Measurements from ENCODE around the gene PCSK1. TPM values are rescaled to one million over a fixed set of nuclear protein-coding genes. Genes with fewer than 3 reads are reported as not detected.
"Not testable (repeated sequence)": the region's sequence is repeated elsewhere in the genome, so short reads cannot be mapped to it uniquely, and the experiment has no call there.

PCSK1 gene
- total RNA-seq, 1 donor from 2014 or later, result 13.6 TPM

- Mint-ChIP-seq H3K4me1 (ENCODE audit: unreplicated experiment) (no peaks in the 10 kb centered on the region), H3K27me3 (peaks cover 9% of the 10 kb centered on the region), H3K27ac (no peak overlapping the region), H3K9me3 (no peaks in the 10 kb centered on the region), H3K36me3 (no peaks in the 10 kb centered on the region), H3K4me3 (no peak overlapping the region)
- no peak for DNase-seq (ENCODE audit: extremely low spot score, unreplicated experiment)
- TF ChIP-seq CTCF (conservative IDR thresholded peaks at IDR 0.05), result no peak
Measured at GRCh38 chr5:96373381-96373733, 59.7 kb downstream of the PCSK1 start.

- Mint-ChIP-seq H3K36me3 (no peaks in the 10 kb centered on the region), H3K27ac (no peak overlapping the region), H3K27me3 (peaks cover 9% of the 10 kb centered on the region), H3K4me3 (no peak overlapping the region), H3K4me1 (ENCODE audit: unreplicated experiment) (no peaks in the 10 kb centered on the region), H3K9me3 (no peaks in the 10 kb centered on the region)
- no peak for TF ChIP-seq CTCF (conservative IDR thresholded peaks at IDR 0.05)
- no peak for DNase-seq (ENCODE audit: extremely low spot score, unreplicated experiment)
Measured at GRCh38 chr5:96372726-96373380, 60.2 kb downstream of the PCSK1 start.

GRCh38 chr5:96370976-96371375 is 62.1 kb downstream of the PCSK1 start:
- Mint-ChIP-seq H3K36me3 (no peaks in the 10 kb centered on the region), H3K27me3 (peaks cover 13% of the 10 kb centered on the region), H3K4me1 (ENCODE audit: unreplicated experiment) (no peaks in the 10 kb centered on the region), H3K9me3 (no peaks in the 10 kb centered on the region), H3K27ac (no peak overlapping the region), H3K4me3 (no peak overlapping the region)
- no peak for DNase-seq (ENCODE audit: extremely low spot score, unreplicated experiment)
- no peak for TF ChIP-seq CTCF (conservative IDR thresholded peaks at IDR 0.05)

- H3K27ac Mint-ChIP-seq; H3K9me3 Mint-ChIP-seq; H3K4me3 Mint-ChIP-seq; DNase-seq (ENCODE audit: extremely low spot score, unreplicated experiment); H3K4me1 Mint-ChIP-seq (ENCODE audit: unreplicated experiment); H3K36me3 Mint-ChIP-seq: not testable (repeated sequence)
- H3K27me3 Mint-ChIP-seq, result peaks cover 16% of the 10 kb centered on the region
Measured at GRCh38 chr5:96367337-96367736, 65.7 kb downstream of the PCSK1 start.

GRCh38 chr5:96354237-96354636 is 78.8 kb downstream of the PCSK1 start:
- H3K27ac Mint-ChIP-seq, result no peak overlapping the region
- H3K36me3 Mint-ChIP-seq, result no peaks in the 10 kb centered on the region
- no peak for TF ChIP-seq CTCF (conservative IDR thresholded peaks at IDR 0.05)
- H3K27me3 Mint-ChIP-seq, result peaks cover 14% of the 10 kb centered on the region
- no peaks in the 10 kb centered on the region for H3K4me1 Mint-ChIP-seq (ENCODE audit: unreplicated experiment)
- H3K9me3 Mint-ChIP-seq, result no peaks in the 10 kb centered on the region
- DNase-seq (ENCODE audit: extremely low spot score, unreplicated experiment), result no peak
- no peak overlapping the region for H3K4me3 Mint-ChIP-seq

- Mint-ChIP-seq H3K4me1 (ENCODE audit: unreplicated experiment) (no peaks in the 10 kb centered on the region), H3K27me3 (peaks cover 12% of the 10 kb centered on the region), H3K4me3 (no peak overlapping the region), H3K36me3 (no peaks in the 10 kb centered on the region), H3K27ac (no peak overlapping the region), H3K9me3 (no peaks in the 10 kb centered on the region)
- no peak for TF ChIP-seq CTCF (conservative IDR thresholded peaks at IDR 0.05)
- no peak for DNase-seq (ENCODE audit: extremely low spot score, unreplicated experiment)
Measured at GRCh38 chr5:96353220-96353619, 79.8 kb downstream of the PCSK1 start.

Data from type B pancreatic cell (in vitro differentiated cells).